Astrocyte of the cerebellum (primary cell): Measurements from ENCODE around the gene FAM221A.
"Not testable (repeated sequence)": the region's sequence is repeated elsewhere in the genome, so short reads cannot be mapped to it uniquely, and the experiment has no call there.

Experiments
- DNase-seq: peaks from one replicate; pipeline ENCODE4 v3.0.0-alpha.2; 2011; ENCODE audit warnings: low read depth
- H3K4me3 ChIP-seq: 2 replicates; pipeline ENCODE4 v1.5.1; 2011; ENCODE audit warnings: mild to moderate bottlenecking, low read depth, low read length, moderate library complexity
- CTCF ChIP-seq: IDR thresholded peaks from 2 replicates; pipeline ENCODE4 v1.5.1; 2012; ENCODE audit warnings: low read length, low read depth, moderate library complexity, mild to moderate bottlenecking; ENCODE audit errors: missing control alignments
- in situ Hi-C: cut with HindIII; loops from 2 replicates; pipeline ENCODE4 v1.10.0; 2017; ENCODE audit warnings: low sequenced_read_pairs

Gene FAM221A

GRCh38 chr7:23713285-23714149 lies 33.5 kb downstream of the FAM221A start:
- TF ChIP-seq CTCF = no peak
- no peak overlapping the region for H3K4me3 ChIP-seq
- in situ Hi-C loops = loop anchor here (10.0 to 25.0 kb wide), 2 partner anchors 139 to 451 kb away; no protein-coding TSS in a partner anchor
- peak; percentile 87 for DNase-seq

- in situ Hi-C loops = loop anchor here (10.0 to 25.0 kb wide), 2 partner anchors 139 to 452 kb away; no protein-coding TSS in a partner anchor
- no peak for TF ChIP-seq CTCF
- DNase-seq = no peak
- H3K4me3 ChIP-seq = no peak overlapping the region
Observed at GRCh38 chr7:23714150-23714464, 34.1 kb downstream of the FAM221A start.

GRCh38 chr7:23714579-23714978 lies 34.6 kb downstream of the FAM221A start:
- in situ Hi-C loops = loop anchor here (10.0 to 25.0 kb wide), 2 partner anchors 140 to 452 kb away; no protein-coding TSS in a partner anchor
- H3K4me3 ChIP-seq = no peak overlapping the region
- no peak for DNase-seq
- no peak for TF ChIP-seq CTCF

DNA sequence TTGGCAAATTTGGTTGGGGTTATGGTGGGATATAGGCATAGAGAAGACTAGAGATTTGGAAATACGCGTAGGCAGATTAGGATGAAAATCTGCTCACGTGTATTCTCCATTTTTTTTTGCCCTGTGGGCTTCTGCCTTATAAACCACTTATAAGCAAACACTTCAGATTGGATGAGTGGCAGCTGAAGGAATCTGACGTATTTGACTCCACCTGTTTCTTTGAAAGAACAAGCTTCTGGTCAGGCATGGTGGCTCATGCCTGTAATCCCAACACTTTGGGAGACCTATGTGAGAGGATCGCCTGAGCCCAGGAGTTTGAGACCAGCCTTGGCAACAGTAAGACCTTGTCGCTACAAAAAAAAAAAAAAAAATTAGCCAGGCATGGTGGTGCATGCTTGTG lies 35.1 kb downstream of the FAM221A start:
- DNase-seq = no peak
- in situ Hi-C loops = loop anchor here (10.0 to 25.0 kb wide), 2 partner anchors 140 to 453 kb away; no protein-coding TSS in a partner anchor

DNA sequence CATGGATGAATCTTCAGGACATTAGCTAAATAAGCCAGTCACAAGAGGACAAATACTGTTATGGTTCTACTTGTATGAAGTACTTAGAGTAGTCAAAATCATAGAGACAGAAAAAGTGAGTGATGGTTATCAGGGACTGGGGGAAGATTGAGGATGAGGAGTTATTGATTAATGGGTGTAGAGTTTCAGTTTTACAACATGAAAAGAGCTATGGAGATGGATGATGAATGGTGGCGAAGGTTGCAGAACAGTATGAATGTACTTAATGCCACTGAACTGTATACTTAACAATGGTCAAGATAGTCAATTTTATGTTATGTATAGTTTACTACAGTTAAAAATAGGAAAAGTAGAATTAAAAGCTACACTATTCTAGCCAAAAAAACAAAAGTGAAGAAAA lies 37.8 kb downstream of the FAM221A start:
- H3K4me3 ChIP-seq = no peak overlapping the region
- no peak for TF ChIP-seq CTCF
- in situ Hi-C loops = loop anchor here (10.0 to 25.0 kb wide), 2 partner anchors 143 to 455 kb away; no protein-coding TSS in a partner anchor
- no peak for DNase-seq

More for the DNA sequence above, 35.1 kb downstream of the FAM221A start:
- TF ChIP-seq CTCF = no peak
- H3K4me3 ChIP-seq = no peak overlapping the region

DNA sequence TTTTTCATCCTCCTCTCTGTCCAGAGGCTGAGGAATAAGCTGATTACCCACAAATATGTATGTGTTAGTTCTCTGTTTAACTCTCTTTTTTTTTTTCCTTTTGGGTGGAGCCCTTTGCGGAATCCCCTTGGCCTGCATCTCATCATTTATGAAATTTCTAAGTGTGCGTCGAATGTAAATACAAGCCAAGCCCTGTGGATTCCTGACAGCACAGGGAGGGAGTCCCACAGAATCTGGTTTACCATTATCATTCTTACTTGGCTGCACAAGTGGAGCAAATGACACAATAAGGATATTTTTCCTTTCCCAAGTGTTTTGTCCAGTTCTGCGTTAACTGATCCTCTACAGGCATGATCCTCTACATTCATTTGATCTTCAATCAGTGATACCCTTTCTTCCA lies 41.5 kb downstream of the FAM221A start:
- no peak overlapping the region for H3K4me3 ChIP-seq
- no peak for DNase-seq
- no peak for TF ChIP-seq CTCF
- in situ Hi-C loops = loop anchor here (25.0 kb wide), 1 partner anchor 459 kb away; no protein-coding TSS in a partner anchor

GRCh38 chr7:23722587-23723216 lies 42.7 kb downstream of the FAM221A start:
- H3K4me3 ChIP-seq, DNase-seq: not testable (repeated sequence)
- in situ Hi-C loops = loop anchor here (25.0 kb wide), 1 partner anchor 460 kb away; no protein-coding TSS in a partner anchor

- in situ Hi-C loops = loop anchor here (25.0 kb wide), 1 partner anchor 462 kb away; no protein-coding TSS in a partner anchor
- DNase-seq, H3K4me3 ChIP-seq: not testable (repeated sequence)
Observed at GRCh38 chr7:23724113-23724512, 44.1 kb downstream of the FAM221A start.
